GM15510 (cell line): ENCODE data around the gene TGFBR1.

Source experiments
- POLR2A ChIP-seq: IDR thresholded peaks from 3 replicates; pipeline ENCODE4 v1.6.1; 2011; ENCODE audit warnings: borderline replicate concordance; ENCODE audit not compliant: insufficient read length; ENCODE audit errors: extremely low read depth

Gene TGFBR1

GRCh38 chr9:99160173-99160572 is 55.3 kb downstream of the TGFBR1 start:
- TF ChIP-seq POLR2A, result no peak

- TF ChIP-seq POLR2A, result no peak
Measured at GRCh38 chr9:99162759-99163364, 57.9 kb downstream of the TGFBR1 start.

- TF ChIP-seq POLR2A, result no peak
Measured at GRCh38 chr9:99166149-99166548, 61.2 kb downstream of the TGFBR1 start.

- no peak for TF ChIP-seq POLR2A
Measured at GRCh38 chr9:99167119-99167518, 62.2 kb downstream of the TGFBR1 start.

GRCh38 chr9:99167694-99168093 is 62.8 kb downstream of the TGFBR1 start:
- TF ChIP-seq POLR2A, result no peak

GRCh38 chr9:99169086-99169485 is 64.2 kb downstream of the TGFBR1 start:
- no peak for TF ChIP-seq POLR2A

GRCh38 chr9:99169982-99170761 is 65.3 kb downstream of the TGFBR1 start:
- no peak for TF ChIP-seq POLR2A

GRCh38 chr9:99171225-99172123 is 66.6 kb downstream of the TGFBR1 start:
- TF ChIP-seq POLR2A, result no peak

GRCh38 chr9:99172124-99173091 is 67.5 kb downstream of the TGFBR1 start:
- TF ChIP-seq POLR2A, result no peak

- no peak for TF ChIP-seq POLR2A
Measured at GRCh38 chr9:99173570-99174504, 68.9 kb downstream of the TGFBR1 start.

GRCh38 chr9:99176527-99177013 is 71.7 kb downstream of the TGFBR1 start:
- TF ChIP-seq POLR2A, result no peak

- TF ChIP-seq POLR2A, result no peak
Measured at GRCh38 chr9:99177576-99178366, 72.9 kb downstream of the TGFBR1 start.
